Thymus (tissue), 11 donors: Measurements from ENCODE around the gene LCK. TPM values are rescaled to one million over a fixed set of nuclear protein-coding genes. Genes with fewer than 3 reads are reported as not detected.

Experiments used
- DNase-seq, 9 donors: peaks; one replicate each; pipeline ENCODE4 v3.0.0-alpha.2; 2013; ENCODE audit warnings: low spot score in 9 of 9, low read depth in 6 of 9, missing footprints in 1 of 9
- H3K27ac ChIP-seq, 2 donors: one replicate each; pipeline ENCODE4 v1.5.1; 2013; ENCODE audit warnings: control low read depth in 1 of 2, low read depth in 1 of 2, low read length in 1 of 2, mild to moderate bottlenecking in 1 of 2, moderate library complexity in 1 of 2
- H3K27me3 ChIP-seq, 2 donors: one replicate each; pipeline ENCODE4 v1.5.1; 2013; ENCODE audit warnings: low read length in 1 of 2; ENCODE audit not compliant: control insufficient read depth in 2 of 2, insufficient read depth in 1 of 2
- H3K36me3 ChIP-seq, 2 donors: one replicate each; pipeline ENCODE4 v1.5.1; 2013; ENCODE audit warnings: low read length in 1 of 2, mild to moderate bottlenecking in 1 of 2, moderate library complexity in 1 of 2; ENCODE audit not compliant: control insufficient read depth in 2 of 2, insufficient read depth in 2 of 2
- H3K4me1 ChIP-seq, 2 donors: one replicate each; pipeline ENCODE4 v1.5.1; 2013; ENCODE audit warnings: low read length in 2 of 2; ENCODE audit not compliant: control insufficient read depth in 2 of 2, insufficient read depth in 2 of 2
- H3K4me3 ChIP-seq, 2 donors: one replicate each; pipeline ENCODE4 v1.5.1; 2013; ENCODE audit warnings: low read length in 2 of 2, control low read depth in 1 of 2, mild to moderate bottlenecking in 1 of 2
- H3K9me3 ChIP-seq, 2 donors: one replicate each; pipeline ENCODE4 v1.5.1; 2013; ENCODE audit warnings: low read length in 1 of 2, mild to moderate bottlenecking in 1 of 2; ENCODE audit not compliant: control insufficient read depth in 2 of 2, insufficient read depth in 1 of 2
- WGBS: extraction: QIAGEN DNeasy Blood & Tissue Kit; methylation state at CpG from one replicate; pipeline ENCODE4 v1.1.7; 2013; 5-methylcytosine and 5-hydroxymethylcytosine counted together
- polyA plus RNA-seq: library from polyadenylated mRNA; stranded (reverse); fragments of 200-250 nt; gene quantifications from one replicate; pipeline ENCODE4 v1.2.3, GENCODE V29; 2013
- total RNA-seq: library from RNA; stranded (reverse); fragments of 120-200 nt; gene quantifications from one replicate; pipeline ENCODE4 v1.2.4, GENCODE V29; 2013
- donor health status: healthy.

Gene LCK
- total and polyA plus RNA-seq, 2 donors = 175 to 467 TPM

DNA sequence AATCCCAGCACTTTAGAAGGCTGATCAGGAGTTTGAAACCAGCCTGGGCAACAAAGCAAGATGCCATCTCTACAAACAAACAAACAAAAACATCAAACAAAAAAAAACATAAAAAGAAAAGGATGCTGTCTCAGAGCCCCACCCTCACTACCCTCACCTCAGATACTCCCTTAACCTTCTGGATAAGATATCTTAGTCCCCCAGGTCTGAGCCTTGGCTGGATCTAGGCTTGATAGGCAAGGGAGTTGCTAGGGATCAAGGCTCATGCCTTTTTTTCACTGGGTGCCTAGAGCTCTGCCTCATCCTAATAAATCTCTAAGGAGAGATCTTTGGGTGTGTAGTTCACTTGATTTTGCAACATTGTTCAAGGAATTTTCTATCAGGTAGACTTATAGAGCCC is 48.3 kb downstream of the LCK start:
- Histone ChIP-seq H3K27ac (no peak overlapping the region), H3K4me1 (peaks cover 2 to 17% of the 10 kb centered on the region in 2 donors), H3K27me3 (no peaks in the 10 kb centered on the region), H3K4me3 (no peak overlapping the region), H3K36me3 (peaks cover 32 to 66% of the 10 kb centered on the region in 2 donors), H3K9me3 (peaks cover 0 to 3% of the 10 kb centered on the region in 2 donors)
- DNase-seq = no peak

DNA sequence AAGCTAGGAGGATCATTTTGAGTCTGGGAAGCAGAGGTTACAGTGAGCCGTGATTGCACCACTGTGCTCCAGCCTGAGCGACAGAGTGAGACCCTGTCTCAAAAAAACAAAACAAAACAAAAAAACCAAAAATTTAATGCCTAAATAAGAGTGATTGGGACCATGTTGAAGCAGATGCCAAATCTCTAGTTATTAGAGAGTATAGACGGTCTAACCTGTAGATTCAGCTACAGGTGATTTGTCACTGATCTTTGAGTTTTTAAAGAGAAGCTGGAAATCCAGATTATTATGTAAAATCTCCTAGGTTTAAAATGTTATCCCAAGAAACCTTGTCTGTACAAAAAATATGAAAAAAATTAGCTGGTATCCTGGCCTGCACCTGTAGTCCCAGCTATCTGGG is 52.3 kb downstream of the LCK start:
- 97% methylated on average over 3 of the region's 3 CpGs for WGBS
- no peak for DNase-seq
- no peaks in the 10 kb centered on the region for H3K27me3 ChIP-seq
- H3K4me3 ChIP-seq = no peak overlapping the region
- peaks cover 2 to 8% of the 10 kb centered on the region in 2 donors for H3K9me3 ChIP-seq
- H3K4me1 ChIP-seq = no peaks in the 10 kb centered on the region
- peaks cover 46 to 77% of the 10 kb centered on the region in 2 donors for H3K36me3 ChIP-seq
- no peak overlapping the region for H3K27ac ChIP-seq

DNA sequence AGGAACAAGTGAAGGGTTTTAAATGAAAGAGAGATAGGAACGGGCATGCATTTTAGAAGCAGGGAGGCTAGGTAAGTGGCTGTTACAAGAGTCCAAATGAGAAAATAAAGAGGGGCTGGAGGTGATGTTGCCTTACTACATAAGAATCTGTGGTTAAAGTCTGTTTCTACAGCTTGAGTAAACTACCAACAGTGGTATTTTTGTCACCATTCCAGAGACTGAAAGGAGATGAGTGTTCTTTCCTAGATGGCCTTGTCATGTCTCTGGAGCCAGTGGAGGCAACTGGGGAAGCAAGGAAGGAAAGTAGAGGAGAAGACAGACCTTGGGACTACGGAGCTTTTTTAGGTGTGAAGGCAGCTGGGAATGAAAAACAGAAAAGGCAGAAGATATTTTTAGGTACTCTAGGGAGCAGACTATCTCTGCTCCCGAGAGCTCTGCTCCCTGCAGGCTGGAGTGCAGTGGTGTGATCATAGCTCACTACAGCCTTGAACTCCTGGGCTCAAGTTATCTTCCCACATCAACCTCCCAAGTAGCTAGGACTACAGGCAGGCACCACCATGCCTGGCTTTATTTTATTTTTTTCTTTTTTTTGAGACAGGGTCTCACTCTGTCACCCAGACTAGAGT is 53.0 kb downstream of the LCK start:
- Histone ChIP-seq H3K4me1 (peaks cover 0 to 4% of the 10 kb centered on the region in 2 donors), H3K27ac (no peak overlapping the region), H3K4me3 (no peak overlapping the region), H3K9me3 (peaks cover 2 to 8% of the 10 kb centered on the region in 2 donors), H3K36me3 (peaks cover 45 to 74% of the 10 kb centered on the region in 2 donors), H3K27me3 (no peaks in the 10 kb centered on the region)
- 96% methylated on average over 3 of the region's 3 CpGs for WGBS
- DNase-seq = no peak

DNA sequence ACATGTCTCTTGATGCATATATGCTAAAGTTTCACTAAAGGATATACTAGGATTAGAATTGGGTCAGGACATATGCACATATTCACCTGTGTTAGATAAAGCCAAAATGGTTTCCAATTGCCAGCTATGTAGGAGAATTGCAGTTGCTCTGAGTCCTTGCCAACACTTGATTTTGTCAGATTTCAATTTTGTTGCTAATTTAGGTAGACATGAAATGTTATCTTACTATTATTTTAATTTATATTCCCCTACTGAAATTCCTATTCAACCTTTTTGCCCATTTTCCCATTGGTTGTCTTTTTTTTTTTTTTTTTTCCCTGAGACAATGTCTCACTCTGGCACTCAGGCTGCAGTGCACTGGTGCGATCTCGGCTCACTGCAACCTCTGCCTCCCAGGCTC is 54.2 kb downstream of the LCK start:
- Histone ChIP-seq H3K4me3 (no peak overlapping the region), H3K27me3 (no peaks in the 10 kb centered on the region), H3K4me1 (peaks cover 0 to 4% of the 10 kb centered on the region in 2 donors), H3K9me3 (peaks cover 2 to 8% of the 10 kb centered on the region in 2 donors), H3K36me3 (peaks cover 42 to 76% of the 10 kb centered on the region in 2 donors), H3K27ac (no peak overlapping the region)
- WGBS = 99% methylated on average over 2 of the region's 2 CpGs
- DNase-seq = no peak

DNA sequence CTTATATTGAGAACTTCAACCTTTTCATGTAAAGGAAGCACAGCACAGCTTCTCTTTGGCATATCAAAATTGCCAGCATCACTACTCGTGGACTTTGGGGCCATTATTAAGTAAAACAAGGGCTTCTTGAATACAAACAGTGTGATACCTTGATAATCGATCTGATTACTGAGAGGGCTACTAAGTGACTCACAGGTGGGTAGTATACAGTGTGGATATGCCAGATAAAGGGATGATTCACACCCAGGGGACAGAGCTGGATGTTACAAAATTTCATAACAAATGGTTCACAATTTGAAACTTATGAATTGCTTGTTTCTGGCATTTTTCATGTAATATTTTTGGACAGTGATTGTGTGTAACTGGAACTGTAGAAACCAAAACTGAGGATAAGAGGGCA is 56.3 kb downstream of the LCK start:
- Histone ChIP-seq H3K4me1 (peaks cover 0 to 4% of the 10 kb centered on the region in 2 donors), H3K4me3 (no peak overlapping the region), H3K36me3 (peaks cover 34 to 64% of the 10 kb centered on the region in 2 donors), H3K9me3 (peaks cover 2 to 8% of the 10 kb centered on the region in 2 donors), H3K27ac (no peak overlapping the region), H3K27me3 (no peaks in the 10 kb centered on the region)
- DNase-seq = no peak
- 95% methylated on average over 2 of the region's 2 CpGs for WGBS

DNA sequence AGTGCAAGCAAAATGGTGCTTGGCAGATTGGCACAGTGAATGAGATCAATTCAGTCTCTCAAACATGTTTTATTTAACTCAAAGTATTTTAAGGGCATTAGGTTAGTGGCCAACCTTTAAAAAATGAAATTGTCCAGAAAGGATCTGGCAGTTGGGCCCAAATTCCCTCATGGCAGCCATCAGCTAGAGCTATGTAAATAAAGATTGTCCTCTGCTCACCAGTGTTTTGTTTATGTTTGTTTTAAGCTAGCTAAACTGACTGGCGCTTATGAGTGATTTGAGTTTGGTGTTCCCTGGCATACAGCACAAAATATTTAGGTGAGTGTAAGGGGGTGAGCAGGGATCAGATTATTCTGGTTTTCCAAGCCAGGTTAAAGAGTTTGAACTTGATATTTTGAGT is 58.9 kb downstream of the LCK start:
- DNase-seq = no peak
- 94% methylated on average over 1 of the region's 1 CpG for WGBS
- peaks cover 13 to 47% of the 10 kb centered on the region in 2 donors for H3K36me3 ChIP-seq
- H3K4me1 ChIP-seq = peaks cover 0 to 4% of the 10 kb centered on the region in 2 donors
- H3K9me3 ChIP-seq = no peaks in the 10 kb centered on the region
- no peaks in the 10 kb centered on the region for H3K27me3 ChIP-seq
- no peak overlapping the region for H3K4me3 ChIP-seq
- H3K27ac ChIP-seq = no peak overlapping the region

DNA sequence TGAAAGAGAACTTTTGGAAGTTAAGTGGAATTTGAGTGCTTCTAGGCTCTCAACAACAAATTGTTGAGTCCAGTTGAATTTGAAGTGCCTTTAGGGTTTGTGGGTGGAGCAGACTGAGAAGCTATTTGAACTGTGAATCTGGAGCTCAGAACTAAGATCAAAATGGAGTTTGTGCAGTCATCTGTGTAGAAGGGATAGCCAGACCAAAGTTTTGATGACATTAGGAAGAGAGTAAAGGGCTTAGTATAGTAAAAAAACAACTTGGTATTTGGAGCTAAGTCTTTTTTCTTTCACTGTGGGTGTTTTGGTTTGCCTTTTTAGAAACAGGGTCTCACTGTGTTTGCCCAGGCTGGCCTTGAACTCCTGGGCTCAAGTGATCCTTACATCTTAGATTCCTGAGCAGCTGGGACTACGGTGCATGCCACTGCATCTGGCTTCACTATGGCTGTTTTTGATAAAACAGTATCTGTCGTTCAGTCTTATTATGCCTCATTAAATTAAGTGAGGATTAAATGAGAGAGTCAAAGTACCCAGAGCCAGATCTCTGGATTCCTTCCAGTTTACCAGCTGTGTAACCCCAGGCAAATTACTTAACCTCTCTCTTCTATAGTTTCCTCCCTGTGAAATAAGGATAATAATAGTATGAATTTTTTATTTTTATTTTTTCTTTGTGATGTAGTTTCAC is 60.8 kb downstream of the LCK start:
- Histone ChIP-seq H3K27ac (no peak overlapping the region), H3K27me3 (no peaks in the 10 kb centered on the region), H3K9me3 (no peaks in the 10 kb centered on the region), H3K36me3 (peaks cover 10 to 38% of the 10 kb centered on the region in 2 donors), H3K4me1 (peaks cover 0 to 4% of the 10 kb centered on the region in 2 donors), H3K4me3 (no peak overlapping the region)
- 90% methylated on average over 2 of the region's 2 CpGs for WGBS
- DNase-seq = no peak

DNA sequence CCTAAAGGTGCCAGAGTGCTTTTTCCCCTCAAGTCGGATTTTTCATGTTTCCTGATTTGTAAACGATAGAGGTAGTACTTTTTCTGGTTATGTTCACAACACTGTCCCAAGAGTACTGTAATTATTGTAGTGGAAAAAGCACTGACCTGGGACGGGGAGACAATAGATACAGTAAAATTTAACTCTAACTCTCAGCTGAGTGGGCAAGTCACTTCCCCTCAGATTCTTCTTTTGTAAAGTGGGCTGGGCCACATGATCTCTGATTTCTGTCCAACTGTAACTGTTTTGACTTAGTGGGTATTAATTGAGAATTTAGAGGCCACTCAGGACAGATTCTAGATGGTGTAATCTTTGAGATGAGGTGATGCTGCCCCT is 65.8 kb downstream of the LCK start:
- no peak for DNase-seq
- 94% methylated on average over 3 of the region's 3 CpGs for WGBS
- Histone ChIP-seq H3K27ac (no peak overlapping the region), H3K4me1 (peaks cover 4 to 8% of the 10 kb centered on the region in 2 donors), H3K4me3 (no peak overlapping the region), H3K36me3 (peaks cover 35 to 61% of the 10 kb centered on the region in 2 donors), H3K9me3 (no peaks in the 10 kb centered on the region), H3K27me3 (no peaks in the 10 kb centered on the region)

DNA sequence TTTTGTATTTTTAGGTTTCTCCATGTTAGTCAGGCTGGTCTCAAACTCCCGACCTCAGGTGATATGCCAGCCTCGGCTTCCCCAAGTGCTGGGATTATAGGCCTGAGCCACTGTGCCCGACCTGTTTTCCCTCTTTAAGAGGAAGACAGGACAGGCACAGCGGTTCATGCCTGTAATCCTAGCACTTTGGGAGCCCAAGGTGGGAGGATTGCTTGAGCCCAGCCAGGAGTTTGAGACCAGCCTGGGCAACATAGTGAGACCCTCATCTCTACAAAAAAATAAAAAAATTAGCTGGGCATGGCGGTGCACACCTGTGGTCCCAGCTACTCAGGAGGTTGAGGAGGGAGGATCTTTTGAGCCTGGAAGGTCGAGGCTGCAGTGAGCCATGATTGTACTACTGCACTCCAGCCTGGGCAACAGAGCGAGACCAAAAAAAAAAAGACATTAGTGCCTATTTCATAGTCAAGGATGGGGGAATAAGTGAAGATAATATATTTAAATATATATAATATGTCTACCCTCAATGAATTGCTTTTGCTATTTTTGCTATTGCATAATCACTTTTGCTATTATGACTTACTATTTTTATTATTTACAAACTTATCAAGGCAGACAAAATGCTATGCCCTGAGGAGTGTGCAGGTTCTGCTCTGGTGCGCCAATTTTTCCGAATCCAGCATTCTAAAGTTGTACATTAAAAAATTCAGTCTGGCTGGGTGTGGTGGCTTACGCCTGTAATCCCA is 67.2 kb downstream of the LCK start:
- 98% methylated on average over 10 of the region's 10 CpGs for WGBS
- peaks cover 39 to 70% of the 10 kb centered on the region in 2 donors for H3K36me3 ChIP-seq
- DNase-seq = no peak
- H3K4me3 ChIP-seq = no peak overlapping the region
- H3K4me1 ChIP-seq = peaks cover 4 to 18% of the 10 kb centered on the region in 2 donors
- H3K27me3 ChIP-seq = no peaks in the 10 kb centered on the region
- H3K9me3 ChIP-seq = no peaks in the 10 kb centered on the region
- H3K27ac ChIP-seq = no peak overlapping the region
